K562 (cell line): ENCODE data around the gene ANKS1A. TPM values are rescaled to one million over a fixed set of nuclear protein-coding genes. Genes with fewer than 3 reads are reported as not detected.

Experiments used
- ATAC-seq: fragments of 200-7000 bp; cut with Tn5 transposase; 3 replicates; pipeline ENCODE4 v1.9.1; 2020; ENCODE audit warnings: moderate library complexity
- BruUV-seq: library from RNA; stranded (reverse); fragments of 400-500 nt; replicated peaks from 2 replicates; lab custom pipeline; 2021; lab: Mats Ljungman, UMichigan
- CTCF ChIA-PET: fragments of 300-600 bp; formaldehyde crosslinking; extraction: SDS; loops from one replicate; lab custom pipeline; 2021; ENCODE audit warnings: low intra/inter-chr PET ratio; lab: Yijun Ruan, JAX
- POLR2A ChIA-PET: fragments of 300-600, 350-650 bp; sonication (Branson Sonifier 250); formaldehyde crosslinking; extraction: SDS; loops from one replicate; lab custom pipeline; 2021; ENCODE audit warnings: antibody characterized with exemption, inconsistent platforms; lab: Yijun Ruan, JAX
- DNase-seq, 4 experiments: peaks; one replicate each; pipeline versions ENCODE4 v3.0.0 to v3.0.0-alpha.2; 2011 to 2018; ENCODE audit warnings: low spot score in 3 of 4, mixed read lengths in 3 of 4; ENCODE audit errors: extremely low read depth in 1 of 4
- FAIRE-seq: peaks from 2 replicates; lab custom pipeline; 2011; peaks lifted over from hg19 to GRCh38; lab: Jason Lieb, UNC
- H2AFZ ChIP-seq: 2 replicates; pipeline ENCODE4 v1.6.0; 2011; ENCODE audit warnings: low read depth, low read length, control low read depth, inconsistent platforms
- H3K27ac ChIP-seq: fragments of 200-600 bp; 3 replicates; pipeline ENCODE4 v1.8.0; 2011; ENCODE audit warnings: low read depth, mild to moderate bottlenecking, control low read depth, inconsistent platforms, low read length, moderate library complexity, mixed read lengths; ENCODE audit errors: extremely low read depth
- H3K27me3 ChIP-seq, 2 experiments: fragments of 300-600 bp in 1 of 2; 2 replicates in 1 of 2; 3 replicates in 1 of 2; pipeline versions ENCODE4 v1.6.0 to v1.8.0; 2011; ENCODE audit warnings: inconsistent platforms in 2 of 2, low read length in 2 of 2, mild to moderate bottlenecking in 1 of 2, mixed read lengths in 1 of 2, moderate library complexity in 1 of 2; ENCODE audit not compliant: control insufficient read depth in 2 of 2, insufficient read depth in 2 of 2
- H3K36me3 ChIP-seq: fragments of 300-600 bp; 3 replicates; pipeline ENCODE4 v1.8.0; 2011; ENCODE audit warnings: mild to moderate bottlenecking, low read length, inconsistent platforms; ENCODE audit not compliant: control insufficient read depth, insufficient read depth
- H3K4me1 ChIP-seq, 2 experiments: fragments of 200-600 bp in 1 of 2; replicated peaks in 1 of 2; 2 replicates in 1 of 2; 3 replicates in 1 of 2; pipeline versions ENCODE4 v1.5.1 to v1.8.0; 2011; ENCODE audit warnings: inconsistent platforms in 2 of 2, low read length in 2 of 2, mild to moderate bottlenecking in 1 of 2, mixed read lengths in 1 of 2, moderate library complexity in 1 of 2; ENCODE audit not compliant: control insufficient read depth in 2 of 2, insufficient read depth in 2 of 2
- H3K4me2 ChIP-seq: 2 replicates; pipeline ENCODE4 v1.6.1; 2011; ENCODE audit warnings: low read length, control low read depth, inconsistent platforms, mixed read lengths; ENCODE audit not compliant: insufficient read depth
- H3K4me3 ChIP-seq: fragments of 200-600 bp; sonication (generic), shearing (Covaris generic); 2 replicates; pipeline ENCODE4 v1.5.1; 2016; ENCODE audit warnings: control low read depth, inconsistent platforms
- H3K79me2 ChIP-seq: fragments of 200-600 bp; 3 replicates; pipeline ENCODE4 v1.8.0; 2011; ENCODE audit warnings: low read length, inconsistent platforms; ENCODE audit not compliant: control insufficient read depth, insufficient read depth
- H3K9ac ChIP-seq, 2 experiments: 2 replicates each; pipeline versions ENCODE4 v1.6.0 to v1.6.1; 2011; ENCODE audit warnings: low read depth in 2 of 2, low read length in 2 of 2, control low read depth in 1 of 2, inconsistent platforms in 1 of 2, mild to moderate bottlenecking in 1 of 2, mixed read lengths in 1 of 2; ENCODE audit not compliant: insufficient read depth in 1 of 2
- H3K9me1 ChIP-seq: one replicate; pipeline ENCODE4 v1.6.0; 2011; ENCODE audit warnings: inconsistent platforms, mild to moderate bottlenecking, low read length, moderate library complexity; ENCODE audit not compliant: control insufficient read depth, insufficient read depth
- H3K9me3 ChIP-seq: replicated peaks from 2 replicates; pipeline ENCODE4 v1.5.1; 2011; ENCODE audit warnings: low read depth, low read length, inconsistent platforms; ENCODE audit not compliant: control insufficient read depth, insufficient read depth
- H4K20me1 ChIP-seq: replicated peaks from 2 replicates; pipeline ENCODE4 v1.6.1; 2011; ENCODE audit warnings: low read length, inconsistent platforms, mixed read lengths; ENCODE audit not compliant: control insufficient read depth, insufficient read depth
- CEBPB ChIP-seq: fragments of 450-650 bp; IDR thresholded peaks from 2 replicates; pipeline ENCODE4 v1.6.1; 2016; ENCODE audit warnings: missing genetic modification characterization, missing compliant biosample characterization
- EP400 ChIP-seq: fragments of 450-650 bp; IDR thresholded peaks from 2 replicates; pipeline ENCODE4 v1.6.1; 2017; ENCODE audit warnings: antibody characterized with exemption, mild to moderate bottlenecking, moderate library complexity
- MEF2A ChIP-seq: IDR thresholded peaks from 2 replicates; pipeline ENCODE4 v1.6.1; 2011; ENCODE audit warnings: low read depth, mild to moderate bottlenecking, low read length, moderate library complexity; ENCODE audit not compliant: control insufficient read depth
- SPI1 ChIP-seq: IDR thresholded peaks from 2 replicates; pipeline ENCODE4 v1.6.1; 2011; ENCODE audit warnings: low read depth, low read length, control low read depth, borderline replicate concordance
- TAF15 ChIP-seq: fragments of 200-400 bp; formaldehyde crosslinking; IDR thresholded peaks from 2 replicates; pipeline ENCODE4 v1.6.1; 2017; ENCODE audit warnings: mild to moderate bottlenecking, low read depth, low read length, moderate library complexity
- ZFP30 ChIP-seq: fragments of 250-450 bp; sonication (Bioruptor Pico); IDR thresholded peaks from 2 replicates; pipeline ENCODE4 v1.8.0; 2022; ENCODE audit warnings: moderate library complexity, mild to moderate bottlenecking, inconsistent platforms, borderline replicate concordance
- ZNF583 ChIP-seq: fragments of 250-450 bp; sonication (Bioruptor Pico); IDR thresholded peaks from 2 replicates; pipeline ENCODE4 v1.4.0; 2020
- WGBS: fragments of 100-300 bp; shearing (Covaris generic); methylation state at CpG from one replicate; pipeline ENCODE4 v1.1.6; 2016; ENCODE audit warnings: low coverage, mixed read lengths; ENCODE audit not compliant: insufficient coverage; ENCODE audit errors: missing lambda C conversion rate; 5-methylcytosine and 5-hydroxymethylcytosine counted together
- in situ Hi-C: fragments of 300-500 bp; cut with MboI; formaldehyde crosslinking; loops from 4 replicates; pipeline ENCODE4 v1.15.0; 2018; ENCODE audit warnings: inconsistent platforms, mixed read lengths
- intact Hi-C: fragments of 100-400 bp; cut with micrococcal nuclease; formaldehyde crosslinking; loops from 2 replicates; pipeline ENCODE4 v1.14.2; 2022
- polyA plus RNA-seq, 8 experiments: library from polyadenylated mRNA; depleted of rRNA in 4 of 8; stranded (reverse) in 5 of 8; unstranded in 3 of 8; fragments of >200 nt; fragmentation: Nextera tagmentation in 2 of 8; fragmentation: Illumina TruSeq in 1 of 8; extraction: Ambion mirVana in 2 of 8; extraction: Trizol in 1 of 8; gene quantifications; 2 replicates each; pipeline versions ENCODE4 v1.2.1 to v1.2.3, GENCODE V29; 2011 to 2014; ENCODE audit warnings: inconsistent platforms in 1 of 8, missing spikeins in 1 of 8
- total RNA-seq, 7 experiments: library from RNA; depleted of rRNA in 6 of 7; stranded (reverse); fragments of >200 nt in 6 of 7; fragmentation: Illumina TruSeq in 2 of 7; extraction: Trizol in 2 of 7; gene quantifications; 2 replicates each; pipeline versions ENCODE4 v1.2.1 to v1.2.3, GENCODE V29; 2011 to 2021; ENCODE audit warnings: low replicate concordance in 1 of 7
- TF ChIP-seq, protein P1 (sequence below): IDR thresholded peaks from 3 replicates; pipeline ENCODE4 v1.6.1; 2011; ENCODE audit warnings: borderline replicate concordance, mild to moderate bottlenecking; ENCODE audit not compliant: insufficient read length, insufficient read depth

Gene ANKS1A
- total and polyA plus RNA-seq, 9 of the 15 experiments (the other 6 are each of a cell fraction or from before 2014, with no cell fraction given): 1.1 to 13.8 (median 5.3) TPM

GRCh38 chr6:35124356-35124755 is 235.3 kb downstream of the ANKS1A start:
- Histone ChIP-seq H3K36me3 (no peaks in the 10 kb centered on the region), H4K20me1 (no peaks in the 10 kb centered on the region)
- POLR2A ChIA-PET: interaction anchor here (0.7 to 0.8 kb wide), 3 partner anchors 9 to 105 kb away, joined by 3 read pairs; no protein-coding TSS in a partner anchor
- TF ChIP-seq MEF2A: no peak
- no peak for TF ChIP-seq ZNF583 (CRISPR knock-in tag)
- no peak for TF ChIP-seq TAF15
- no peak for TF ChIP-seq ZFP30 (CRISPR knock-in tag)
- TF ChIP-seq CEBPB (tag): no peak
- TF ChIP-seq EP400: no peak
- TF ChIP-seq, protein P1, sequence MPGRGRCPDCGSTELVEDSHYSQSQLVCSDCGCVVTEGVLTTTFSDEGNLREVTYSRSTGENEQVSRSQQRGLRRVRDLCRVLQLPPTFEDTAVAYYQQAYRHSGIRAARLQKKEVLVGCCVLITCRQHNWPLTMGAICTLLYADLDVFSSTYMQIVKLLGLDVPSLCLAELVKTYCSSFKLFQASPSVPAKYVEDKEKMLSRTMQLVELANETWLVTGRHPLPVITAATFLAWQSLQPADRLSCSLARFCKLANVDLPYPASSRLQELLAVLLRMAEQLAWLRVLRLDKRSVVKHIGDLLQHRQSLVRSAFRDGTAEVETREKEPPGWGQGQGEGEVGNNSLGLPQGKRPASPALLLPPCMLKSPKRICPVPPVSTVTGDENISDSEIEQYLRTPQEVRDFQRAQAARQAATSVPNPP: no peak
- TF ChIP-seq SPI1: no peak
- TF ChIP-seq, all 486 proteins: peak for 0
- BruUV-seq: no TSS peak
- no peak overlapping the region for H3K4me3 ChIP-seq
- no peaks in the 10 kb centered on the region for H3K79me2 ChIP-seq
- no peak overlapping the region for H3K4me2 ChIP-seq
- no peak overlapping the region for H3K27ac ChIP-seq
- no peak overlapping the region for H2AFZ ChIP-seq
- H3K4me1 ChIP-seq: no peaks in the 10 kb centered on the region
- no peaks in the 10 kb centered on the region for H3K9me1 ChIP-seq
- no peak for DNase-seq
- in situ Hi-C loops: no loop called here
- no peak overlapping the region for H3K9ac ChIP-seq
- H3K9me3 ChIP-seq: no peaks in the 10 kb centered on the region
- FAIRE-seq: no peak
- peaks cover 29% of the 10 kb centered on the region in 2 experiments for H3K27me3 ChIP-seq
- intact Hi-C loops: no loop called here
- no peak for ATAC-seq
- CTCF ChIA-PET: interaction anchor here (0.6 kb wide), 1 partner anchor 116 kb away, joined by 3 read pairs; no protein-coding TSS in a partner anchor
- 8% methylated on average over 1 of the region's 1 CpG for WGBS
